ENCODE results near the gene APEH.
"Not testable (repeated sequence)": the region's sequence is repeated elsewhere in the genome, so short reads cannot be mapped to it uniquely, and the experiment has no call there.

GRCh38 chr3:49686769-49687423, 12.7 kb downstream of the APEH start:
- TF ChIP-seq CTCF (conservative IDR thresholded peaks at IDR 0.05); ZFX (IDR thresholded peaks at IDR 0.05): not testable (repeated sequence)

All from C4-2B (cell line).